Keratinocyte (primary cell): ENCODE measurements around the gene HBP1. TPM values are rescaled to one million over a fixed set of nuclear protein-coding genes. Genes with fewer than 3 reads are reported as not detected.
A peak's percentile ranks its signal among the peaks of the same experiment; 100 is the strongest.

Source experiments
- DNase-seq: peaks from one replicate; pipeline ENCODE4 v3.0.0-alpha.2; 2011; ENCODE audit warnings: low read depth, missing footprints, low spot score
- FAIRE-seq: peaks from 2 replicates; lab custom pipeline; 2011; peaks lifted over from hg19 to GRCh38; lab: Jason Lieb, UNC
- H2AFZ ChIP-seq: 2 replicates; pipeline ENCODE4 v1.6.0; 2012; ENCODE audit warnings: low read length, control low read depth, inconsistent platforms; ENCODE audit not compliant: control insufficient read depth
- H3K27ac ChIP-seq: 2 replicates; pipeline ENCODE4 v1.5.1; 2011; ENCODE audit warnings: low read length; ENCODE audit not compliant: control insufficient read depth, insufficient read depth
- H3K27me3 ChIP-seq: 3 replicates; pipeline ENCODE4 v1.6.0; 2011; ENCODE audit warnings: low read length; ENCODE audit not compliant: control insufficient read depth, insufficient read depth; ENCODE audit errors: extremely low read depth
- H3K36me3 ChIP-seq, 2 experiments: 2 replicates in 1 of 2; 3 replicates in 1 of 2; pipeline ENCODE4 v1.5.1; 2011; ENCODE audit warnings: low read length in 2 of 2, mild to moderate bottlenecking in 1 of 2; ENCODE audit not compliant: control insufficient read depth in 2 of 2, insufficient read depth in 2 of 2; ENCODE audit errors: extremely low read depth in 1 of 2
- H3K4me1 ChIP-seq: 3 replicates; pipeline ENCODE4 v1.5.1; 2011; ENCODE audit warnings: low read length; ENCODE audit not compliant: control insufficient read depth, insufficient read depth; ENCODE audit errors: extremely low read depth
- H3K4me2 ChIP-seq: 3 replicates; pipeline ENCODE4 v1.6.0; 2011; ENCODE audit warnings: low read depth, low read length; ENCODE audit not compliant: control insufficient read depth, insufficient read depth; ENCODE audit errors: extremely low read depth
- H3K4me3 ChIP-seq, 3 experiments: fragments of 200-600 bp in 1 of 3; sonication (generic) in 1 of 3; 2 replicates in 2 of 3; 3 replicates in 1 of 3; pipeline ENCODE4 v1.5.1; 2011 to 2016; ENCODE audit warnings: low read length in 3 of 3, mild to moderate bottlenecking in 3 of 3, control low read depth in 2 of 3, inconsistent platforms in 1 of 3, low read depth in 1 of 3, mixed read lengths in 1 of 3, mixed run types in 1 of 3, moderate library complexity in 1 of 3; ENCODE audit not compliant: control insufficient read depth in 2 of 3, insufficient read depth in 2 of 3; ENCODE audit errors: extremely low read depth in 1 of 3
- H3K79me2 ChIP-seq: 2 replicates; pipeline ENCODE4 v1.6.0; 2012; ENCODE audit warnings: low read length; ENCODE audit not compliant: control insufficient read depth, insufficient read depth
- H3K9ac ChIP-seq: 3 replicates; pipeline ENCODE4 v1.6.0; 2011; ENCODE audit warnings: low read length; ENCODE audit not compliant: control insufficient read depth, insufficient read depth; ENCODE audit errors: extremely low read depth
- H3K9me1 ChIP-seq: 3 replicates; pipeline ENCODE4 v1.6.0; 2011; ENCODE audit warnings: low read length; ENCODE audit not compliant: control insufficient read depth, insufficient read depth; ENCODE audit errors: extremely low read depth
- H3K9me3 ChIP-seq: 2 replicates; pipeline ENCODE4 v1.5.1; 2012; ENCODE audit warnings: low read depth, low read length; ENCODE audit not compliant: control insufficient read depth
- H4K20me1 ChIP-seq: 3 replicates; pipeline ENCODE4 v1.6.0; 2011; ENCODE audit warnings: low read length; ENCODE audit not compliant: control insufficient read depth, insufficient read depth; ENCODE audit errors: extremely low read depth
- EZH2 ChIP-seq: IDR thresholded peaks from one replicate; pipeline ENCODE4 v1.6.1; 2012; ENCODE audit warnings: inconsistent platforms, mild to moderate bottlenecking, low read length, moderate library complexity
- dilution Hi-C: fragments of 300-500 bp; cut with MboI; formaldehyde crosslinking; loops from one replicate; pipeline ENCODE4 v1.7.0; 2020; ENCODE audit warnings: low sequenced_read_pairs; ENCODE audit not compliant: extremely low pct_ligation_motif_present
- polyA plus RNA-seq, 5 experiments: library from polyadenylated mRNA; depleted of rRNA in 3 of 5; stranded (reverse) in 3 of 5; stranded (forward) in 1 of 5; unstranded in 1 of 5; fragments of >200 nt; gene quantifications; 1 replicate in 1 of 5; 2 replicates in 3 of 5; 3 replicates in 1 of 5; pipeline versions ENCODE4 v1.2.1 to v1.2.3, GENCODE V29; 2011 to 2012; ENCODE audit warnings: missing spikeins in 2 of 5, low read depth in 1 of 5, low replicate concordance in 1 of 5
- TF ChIP-seq, protein P1 (sequence below), 3 experiments: IDR thresholded peaks in 1 of 3; conservative IDR thresholded peaks in 1 of 3; optimal IDR thresholded peaks in 1 of 3; 2 replicates in 2 of 3; 3 replicates in 1 of 3; pipeline versions ENCODE3 to v1.5.1; 2011; ENCODE audit warnings: low read length in 3 of 3, mild to moderate bottlenecking in 3 of 3, moderate library complexity in 2 of 3, control low read depth in 1 of 3, inconsistent platforms in 1 of 3; ENCODE audit not compliant: insufficient read depth in 2 of 3; ENCODE audit errors: extremely low read depth in 1 of 3

The HBP1 gene
- polyA plus RNA-seq, 1 donor (not counting 4 experiments of a cell fraction or from before 2014, with no cell fraction given) = 42.8 TPM

DNA sequence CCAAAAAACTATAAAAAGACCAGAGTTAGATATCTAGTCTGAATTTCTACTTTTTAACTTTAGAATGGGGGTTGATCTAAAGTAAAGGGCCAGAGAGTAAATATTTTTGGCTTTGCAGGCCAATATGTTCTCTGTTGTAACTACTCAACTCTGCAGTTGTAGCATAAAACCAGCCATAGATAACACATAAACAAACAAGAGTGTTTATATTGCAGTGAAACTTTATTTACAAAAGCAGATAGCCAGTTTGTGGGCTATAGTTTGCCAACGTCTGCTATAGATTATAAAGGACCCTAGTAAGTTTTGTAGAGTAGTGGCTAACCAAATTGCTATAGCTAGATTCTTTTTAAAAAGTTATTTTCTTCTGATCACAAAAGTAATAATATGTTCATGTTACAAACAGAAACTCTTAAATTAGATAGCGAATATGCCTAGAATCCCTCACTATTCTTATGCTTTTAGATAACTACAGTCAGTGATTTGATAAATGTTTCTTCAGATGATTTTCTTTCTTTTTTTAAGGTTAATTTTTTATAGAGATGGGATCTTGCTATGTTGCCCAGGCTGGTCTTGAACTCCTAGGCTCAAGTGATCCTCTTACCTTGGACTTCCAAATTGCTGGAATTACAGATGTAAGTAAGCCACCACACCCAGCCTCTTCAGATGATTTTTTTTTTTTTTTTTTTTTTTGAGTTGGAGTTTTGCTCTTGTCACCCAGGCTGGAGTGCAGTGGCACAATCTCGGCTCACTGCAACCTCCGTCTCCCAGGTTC lies 23.6 kb upstream of the HBP1 start:
- Histone ChIP-seq H3K4me2 (no peak overlapping the region), H3K27me3 (no peaks in the 10 kb centered on the region), H3K9me3 (no peaks in the 10 kb centered on the region), H3K27ac (no peak overlapping the region), H2AFZ (no peak overlapping the region), H3K4me3 (no peak overlapping the region), H3K9me1 (no peaks in the 10 kb centered on the region), H3K36me3 (no peaks in the 10 kb centered on the region), H4K20me1 (no peaks in the 10 kb centered on the region), H3K4me1 (peaks cover 3% of the 10 kb centered on the region), H3K79me2 (no peaks in the 10 kb centered on the region), H3K9ac (no peak overlapping the region)
- dilution Hi-C loops = no loop called here
- no peak for DNase-seq
- TF ChIP-seq, protein P1, sequence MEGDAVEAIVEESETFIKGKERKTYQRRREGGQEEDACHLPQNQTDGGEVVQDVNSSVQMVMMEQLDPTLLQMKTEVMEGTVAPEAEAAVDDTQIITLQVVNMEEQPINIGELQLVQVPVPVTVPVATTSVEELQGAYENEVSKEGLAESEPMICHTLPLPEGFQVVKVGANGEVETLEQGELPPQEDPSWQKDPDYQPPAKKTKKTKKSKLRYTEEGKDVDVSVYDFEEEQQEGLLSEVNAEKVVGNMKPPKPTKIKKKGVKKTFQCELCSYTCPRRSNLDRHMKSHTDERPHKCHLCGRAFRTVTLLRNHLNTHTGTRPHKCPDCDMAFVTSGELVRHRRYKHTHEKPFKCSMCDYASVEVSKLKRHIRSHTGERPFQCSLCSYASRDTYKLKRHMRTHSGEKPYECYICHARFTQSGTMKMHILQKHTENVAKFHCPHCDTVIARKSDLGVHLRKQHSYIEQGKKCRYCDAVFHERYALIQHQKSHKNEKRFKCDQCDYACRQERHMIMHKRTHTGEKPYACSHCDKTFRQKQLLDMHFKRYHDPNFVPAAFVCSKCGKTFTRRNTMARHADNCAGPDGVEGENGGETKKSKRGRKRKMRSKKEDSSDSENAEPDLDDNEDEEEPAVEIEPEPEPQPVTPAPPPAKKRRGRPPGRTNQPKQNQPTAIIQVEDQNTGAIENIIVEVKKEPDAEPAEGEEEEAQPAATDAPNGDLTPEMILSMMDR (optimal IDR thresholded peaks at IDR 0.05 in 1 of 3, IDR thresholded peaks at IDR 0.05 in 1 of 3, conservative IDR thresholded peaks at IDR 0.05 in 1 of 3; ENCODE audit: extremely low read depth in 1 of 3, insufficient read depth in 2 of 3, low read length in 3 of 3) = no peak
- TF ChIP-seq EZH2 = no peak
- FAIRE-seq = no peak

DNA sequence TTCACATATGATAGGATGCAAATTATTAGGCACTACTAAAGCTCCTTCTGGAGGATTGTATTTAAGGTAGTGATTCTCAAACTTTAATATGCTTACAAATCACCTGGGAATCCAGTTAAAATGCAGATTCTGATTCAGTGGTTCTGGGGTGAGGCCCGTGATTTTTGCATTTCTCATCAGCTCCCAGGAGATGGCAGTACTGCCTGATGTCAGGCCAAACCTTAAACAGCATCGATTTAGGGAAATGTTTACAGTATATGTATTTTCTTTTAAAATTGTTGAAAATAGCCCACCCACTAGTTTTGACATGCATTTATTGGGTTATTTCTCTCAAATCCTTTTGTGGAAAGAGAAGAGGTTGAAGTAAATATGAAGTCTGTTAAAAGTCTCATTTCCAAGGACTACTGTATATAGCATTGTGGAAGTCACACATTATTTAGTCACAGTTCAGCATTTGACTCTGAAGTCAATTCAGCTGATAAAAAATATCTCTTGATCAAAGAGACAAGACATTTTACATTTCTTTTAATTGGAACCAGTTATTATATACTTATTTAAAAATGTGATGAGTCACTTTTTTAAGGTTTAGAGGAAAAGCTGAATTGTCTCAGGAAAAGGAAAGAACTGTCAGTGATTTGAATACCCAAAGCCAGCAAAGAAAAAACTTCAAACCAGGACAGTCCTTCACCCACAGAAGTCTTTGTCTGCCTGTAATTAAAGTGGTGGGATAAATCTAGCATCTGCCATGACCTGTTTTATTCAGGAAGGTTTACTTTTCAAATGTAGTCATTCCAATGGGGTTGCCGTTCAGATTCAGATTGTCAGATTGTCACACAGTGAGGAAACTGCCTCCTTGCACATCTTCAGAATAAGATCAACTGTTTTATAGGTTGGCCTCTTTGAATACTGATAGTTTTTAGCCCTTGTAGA lies 21.1 kb upstream of the HBP1 start:
- H3K9me1 ChIP-seq = no peaks in the 10 kb centered on the region
- H3K4me2 ChIP-seq = peak overlapping the region; percentile 34
- H3K27me3 ChIP-seq = no peaks in the 10 kb centered on the region
- H3K36me3 ChIP-seq = no peaks in the 10 kb centered on the region
- TF ChIP-seq, protein P1 (optimal IDR thresholded peaks at IDR 0.05 in 1 of 3, IDR thresholded peaks at IDR 0.05 in 1 of 3, conservative IDR thresholded peaks at IDR 0.05 in 1 of 3; ENCODE audit: extremely low read depth in 1 of 3, insufficient read depth in 2 of 3, low read length in 3 of 3) = peak; percentile 55 to 67 (median 65)
- no peak for TF ChIP-seq EZH2
- H3K9ac ChIP-seq = no peak overlapping the region
- no peaks in the 10 kb centered on the region for H3K79me2 ChIP-seq
- peak overlapping the region; percentile 33 for H2AFZ ChIP-seq
- no peaks in the 10 kb centered on the region for H4K20me1 ChIP-seq
- no peak overlapping the region for H3K4me3 ChIP-seq
- peaks cover 3% of the 10 kb centered on the region for H3K4me1 ChIP-seq
- DNase-seq = no peak
- H3K9me3 ChIP-seq = no peaks in the 10 kb centered on the region
- dilution Hi-C loops = no loop called here
- no peak overlapping the region for H3K27ac ChIP-seq
- peak; percentile 69 for FAIRE-seq
